Heart left ventricle (tissue), 13 donors: ENCODE data around the gene MTF1.

ENCODE experiments used
- CTCF ChIP-seq, 12 donors: fragments of 200-600 bp; sonication (generic) in 4 of 12; IDR thresholded peaks; one replicate each; pipeline versions ENCODE4 v1.5.0 to v1.8.0; 2018 to 2022; ENCODE audit warnings: antibody characterized with exemption in 12 of 12, mild to moderate bottlenecking in 5 of 12
- POLR2A ChIP-seq, 2 donors: fragments of 450-650 bp; IDR thresholded peaks; one replicate each; pipeline ENCODE4 v1.6.1; 2017; ENCODE audit warnings: antibody characterized with exemption in 2 of 2, mild to moderate bottlenecking in 2 of 2, moderate library complexity in 2 of 2
- donor health status: ischemic (EF 13 %, LVEDD 7.1; RV severe dilation, severe dysfunction).
- donor health status: DM: no; HTN: yes; CAD: no.
- donor health status: DM: no; HTN: no; CAD: no.
- donor health status: ischemic (EF 25% LVEDD 6.9; RV normal size, moderate dysfunction).
- donor health status: ischemic (EF 25% LVEDD 5.7; RV mildly dilated, moderate dysfunction).
- donor health status: ischemic (EF 35%, LVEDD 5.7; RV mildly dilated, moderate dysfunction).
- donor health status: nonischemic (EF 11% LVEDD 7.7; RV severe dilation, severe dysfunction).
- donor health status: DM: yes; HTN: yes; CAD: no.
- donor health status: PGD.
- donor health status: ischemic (EF 29% LVEDD 5.4; RV normal size, mild dysfunction).
- donor health status: nonischemic (EF 23%, LVEDD 6.1; RV moderate dilation, normal function).

GRCh38 chr1:37875833-37876232 lies 16.4 kb upstream of the MTF1 start:
- TF ChIP-seq CTCF (IDR thresholded peaks at IDR 0.05) (no peak), POLR2A (IDR thresholded peaks at IDR 0.05) (no peak)
